ENCODE data around the gene CPLX1. TPM values are rescaled to one million over a fixed set of nuclear protein-coding genes. Genes with fewer than 3 reads are reported as not detected.

CPLX1 gene
- total RNA-seq: not detected in 2 replicates

DNA sequence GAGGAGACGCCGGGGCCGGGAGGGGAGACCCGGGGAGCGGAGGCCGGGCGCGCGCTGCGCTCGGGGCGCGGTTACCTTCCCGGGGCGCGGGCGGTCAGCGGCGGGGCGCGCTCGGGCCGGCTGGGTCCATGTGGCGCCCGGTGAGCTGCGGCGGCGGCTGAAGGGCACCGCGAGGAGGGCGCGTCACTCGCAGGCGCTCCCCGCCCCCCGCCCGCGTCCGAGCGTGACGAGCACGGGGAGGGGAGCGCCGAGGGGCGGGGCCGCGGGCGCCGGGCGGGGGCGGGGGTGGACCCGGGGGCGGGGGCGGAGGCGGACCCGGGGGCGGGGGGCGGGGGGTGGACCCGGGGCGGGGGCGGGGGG lies at the start of gene CPLX1:
CPLX1 (minus strand) TSS at position 159 of the 360 bp plus-strand sequence. CDS start 1,607 bp downstream, outside the sequence.

Other genes starting within 250 kb of the CPLX1 start
- not detected in 2 replicates for gene TMEM271, start 249.8 kb downstream of the CPLX1 start, total RNA-seq
- gene PDE6B, start 200.6 kb downstream of the CPLX1 start, total RNA-seq: not detected in 2 replicates
- gene ATP5ME, start 151.9 kb downstream of the CPLX1 start, total RNA-seq: 74.0 and 78.8 TPM in 2 replicates
- 6.1 and 14.7 TPM in 2 replicates for gene MYL5, start 151.6 kb downstream of the CPLX1 start, total RNA-seq
- gene SLC49A3, start 137.0 kb downstream of the CPLX1 start, total RNA-seq: 9.0 and 11.0 TPM in 2 replicates
- gene PCGF3, start 120.3 kb downstream of the CPLX1 start, total RNA-seq: 25.6 and 53.5 TPM in 2 replicates
- 56.5 and 58.2 TPM in 2 replicates for gene GAK, start 106.2 kb upstream of the CPLX1 start, total RNA-seq
- 20.3 and 20.7 TPM in 2 replicates for gene TMEM175, start 106.3 kb upstream of the CPLX1 start, total RNA-seq
- 8.2 and 12.4 TPM in 2 replicates for gene DGKQ, start 147.4 kb upstream of the CPLX1 start, total RNA-seq
- gene IDUA, start 160.9 kb upstream of the CPLX1 start, total RNA-seq: 27.7 and 30.1 TPM in 2 replicates
- 0.15 TPM in 1 of 2 replicates, not detected in the other for gene SLC26A1, start 167.3 kb upstream of the CPLX1 start, total RNA-seq
- gene FGFRL1, start 185.5 kb upstream of the CPLX1 start, total RNA-seq: 26.2 and 34.8 TPM in 2 replicates